ENCODE measurements around the gene HEY2.
"Not testable (repeated sequence)": the region's sequence is repeated elsewhere in the genome, so short reads cannot be mapped to it uniquely, and the experiment has no call there.

The HEY2 gene

DNA sequence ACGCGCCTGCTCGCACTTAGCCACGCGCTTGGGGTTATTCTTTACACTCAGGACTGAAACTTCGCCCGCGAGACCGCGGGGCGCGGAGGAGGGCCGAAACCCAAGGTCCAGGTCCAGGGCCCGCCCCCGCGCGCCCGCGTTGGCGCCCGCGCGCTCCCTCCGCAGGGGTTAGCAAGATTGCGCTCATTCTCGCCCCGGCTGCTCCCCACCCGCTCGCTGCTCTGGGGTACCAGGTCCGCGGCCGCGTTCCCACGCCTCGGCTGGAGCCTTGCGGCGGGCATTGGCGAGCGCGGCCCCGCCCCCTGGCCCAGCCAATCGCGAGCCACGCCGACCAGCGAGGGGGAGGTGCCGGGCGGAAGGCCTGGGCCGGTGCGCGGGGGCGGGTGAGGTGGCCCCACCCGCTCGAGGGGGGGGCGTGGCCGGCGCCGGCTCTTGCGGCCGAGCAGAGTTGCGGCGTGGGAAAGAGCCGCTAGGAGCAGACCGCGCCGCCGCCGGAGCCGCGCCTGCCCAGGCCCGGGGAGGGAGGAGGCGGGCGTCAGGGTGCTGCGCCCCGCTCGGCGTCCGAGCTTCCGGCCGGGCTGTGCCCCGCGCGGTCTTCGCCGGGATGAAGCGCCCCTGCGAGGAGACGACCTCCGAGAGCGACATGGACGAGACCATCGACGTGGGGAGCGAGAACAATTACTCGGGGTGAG, at the start of gene HEY2:
TSS of gene HEY2 (plus strand) at position 460 of the 692 bp plus-strand sequence. CDS start at position 605, 145 bp downstream.
- DNase-seq, result peak; percentile 94

DNA sequence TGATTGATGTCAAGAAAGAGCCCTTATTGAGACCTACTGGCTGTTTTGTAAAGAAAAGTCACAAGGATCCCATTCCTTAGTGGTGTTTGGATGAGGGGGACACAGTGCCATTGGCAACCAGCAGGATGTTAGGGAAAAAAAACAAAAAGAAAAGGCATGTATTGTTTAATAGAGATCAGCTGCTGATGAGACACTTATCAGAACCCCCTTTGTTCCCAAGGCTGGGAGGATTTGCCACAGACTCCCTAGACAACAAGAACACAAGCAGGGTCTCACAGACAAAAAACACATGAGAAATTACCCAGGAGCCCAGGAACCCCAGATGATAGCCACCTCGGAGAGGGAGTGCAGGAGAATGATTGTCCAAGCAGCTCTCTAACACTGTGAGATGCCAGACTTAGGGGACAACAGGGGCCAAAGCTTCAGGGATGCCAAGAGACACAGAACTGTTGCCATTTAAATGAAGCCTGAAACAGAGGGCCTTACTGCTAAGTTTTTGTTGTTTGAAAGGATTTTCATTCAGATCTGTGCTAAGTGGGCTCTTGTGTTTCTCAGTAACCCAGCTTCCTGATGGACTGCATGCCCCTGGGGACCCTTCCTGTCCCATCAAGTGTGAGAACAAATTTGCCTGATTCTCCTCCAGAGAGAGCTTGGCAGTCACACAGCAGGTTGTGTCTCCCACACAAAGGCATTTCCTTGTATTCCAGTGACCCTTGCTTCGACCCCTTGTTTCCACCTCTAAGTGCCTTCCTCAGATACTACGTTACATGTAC, 48.7 kb upstream of the HEY2 start:
- DNase-seq, result no peak

DNA sequence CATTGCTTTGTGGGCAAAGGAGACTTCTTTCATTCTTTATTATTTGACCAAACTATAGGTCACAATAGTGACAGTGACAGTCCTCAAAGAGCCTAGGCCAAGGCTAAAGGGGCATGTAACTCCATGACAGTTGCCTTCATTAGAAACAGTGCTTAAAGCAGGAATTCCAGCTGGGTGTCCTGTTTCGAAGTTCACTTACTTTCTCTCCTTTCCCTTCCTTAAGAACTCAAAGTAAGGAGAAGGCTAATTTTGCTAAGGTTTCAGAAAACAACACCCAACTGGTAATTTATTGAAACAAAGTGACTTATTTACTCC, 48.1 kb upstream of the HEY2 start:
- DNase-seq, result no peak

DNA sequence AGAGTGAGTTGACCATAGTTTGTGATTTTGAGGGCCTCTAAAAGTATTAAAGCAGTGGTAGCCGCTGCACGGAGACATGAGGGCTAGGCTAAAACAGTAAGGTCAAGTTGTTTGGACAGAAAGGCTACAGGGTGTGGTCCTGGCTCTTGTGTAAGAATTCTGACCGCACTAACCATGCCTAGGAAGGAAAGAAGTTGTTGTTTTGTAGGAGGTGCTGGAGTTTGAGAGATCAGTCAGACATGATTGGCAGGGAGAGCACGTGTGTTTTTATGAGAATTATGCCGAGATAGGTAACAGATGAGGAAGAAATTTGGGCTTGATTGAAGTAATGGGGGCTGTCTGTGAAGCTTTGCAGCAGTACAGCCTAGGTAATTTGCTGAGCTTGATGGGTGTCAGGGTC, 45.5 kb upstream of the HEY2 start:
- not testable (repeated sequence) for DNase-seq

DNA sequence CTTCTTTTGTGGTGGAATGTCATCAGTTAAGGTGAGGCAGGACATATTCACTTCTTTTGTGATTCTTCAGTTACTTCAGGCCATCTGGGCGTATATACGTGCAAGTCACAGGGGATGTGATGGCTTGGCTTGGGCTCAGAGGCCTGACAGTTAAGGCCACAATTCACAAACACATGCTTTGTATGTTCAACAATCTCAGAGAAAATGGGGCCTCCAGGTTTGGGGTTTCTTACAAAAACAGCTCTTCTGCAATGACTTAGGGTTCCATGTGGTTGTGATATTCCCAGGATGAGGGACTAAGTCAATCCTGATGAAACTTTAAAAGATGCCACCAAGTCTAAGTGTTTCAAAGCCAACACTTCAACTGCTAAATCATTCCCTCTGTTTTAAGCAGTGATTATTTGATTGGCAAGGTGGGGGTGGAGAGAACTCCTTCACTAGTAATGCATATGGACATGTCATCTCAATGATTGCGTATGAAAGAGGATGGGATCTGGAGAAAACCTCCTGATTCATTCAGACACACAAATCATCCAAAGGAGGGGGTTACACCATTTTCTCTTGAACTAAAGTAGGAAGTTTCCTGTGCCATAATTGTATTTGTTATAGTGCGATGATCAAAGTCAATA, 41.7 kb upstream of the HEY2 start:
- DNase-seq, result no peak

DNA sequence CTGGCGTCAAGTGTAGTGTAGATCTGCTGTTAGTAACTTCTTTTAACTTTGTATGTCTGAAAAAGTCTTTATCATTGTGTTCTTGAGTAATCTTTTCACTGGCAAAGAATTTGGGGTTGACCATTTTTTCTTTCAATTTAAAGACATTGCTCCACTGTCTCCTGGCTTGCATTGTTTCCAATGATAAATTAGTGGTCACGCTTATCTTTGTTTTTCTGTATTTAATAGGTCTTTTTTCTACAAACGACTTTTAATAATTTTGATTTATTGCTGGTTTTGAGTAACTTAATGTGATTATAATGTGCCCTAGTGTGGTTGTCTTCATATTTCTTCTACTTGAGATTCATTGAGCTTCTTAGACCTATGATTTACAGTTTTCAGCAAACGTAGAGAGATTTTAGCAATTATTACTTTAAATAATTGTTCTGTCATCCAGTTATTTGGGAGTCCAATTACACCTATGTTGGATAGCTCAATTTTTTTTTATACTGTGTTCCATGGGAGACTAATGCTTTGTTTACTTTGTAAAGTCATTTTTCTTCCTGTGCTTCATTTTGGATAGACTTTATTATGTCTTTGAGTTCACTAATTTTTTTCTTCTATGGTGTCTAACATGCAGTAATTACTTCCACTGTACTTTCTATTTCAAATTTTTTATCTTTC, 38.3 kb upstream of the HEY2 start:
- DNase-seq, result no peak

DNA sequence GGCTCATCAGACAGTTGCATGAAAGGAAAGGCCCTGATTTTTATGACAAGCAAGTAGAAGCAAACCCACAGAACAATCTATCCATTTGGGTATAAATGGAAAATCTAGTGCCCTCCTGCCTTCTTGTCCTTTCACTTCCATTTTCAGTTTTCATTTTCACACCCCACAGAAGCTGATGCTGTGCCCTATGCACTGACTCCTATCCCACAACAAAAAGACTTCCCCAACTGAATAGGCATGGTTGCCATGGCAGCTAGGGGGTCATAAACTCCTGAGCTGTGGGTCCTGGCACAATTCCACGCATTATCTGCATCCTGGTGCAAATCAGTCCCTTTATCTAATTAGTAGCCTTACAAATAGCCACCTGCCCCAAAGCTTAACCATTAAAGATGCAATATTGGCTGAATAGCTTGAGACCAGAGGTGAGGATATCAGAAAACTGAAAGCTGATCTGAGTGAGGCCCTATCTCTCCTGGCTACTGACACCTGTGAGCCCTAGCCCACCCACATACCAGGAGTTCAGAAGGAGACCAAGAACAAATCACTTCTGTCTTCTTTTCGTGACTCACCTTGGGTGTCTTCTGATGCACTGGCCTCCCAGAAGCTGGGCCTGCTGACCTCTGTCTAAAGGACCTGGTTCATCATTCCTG, 34.9 kb upstream of the HEY2 start:
- DNase-seq, result no peak

DNA sequence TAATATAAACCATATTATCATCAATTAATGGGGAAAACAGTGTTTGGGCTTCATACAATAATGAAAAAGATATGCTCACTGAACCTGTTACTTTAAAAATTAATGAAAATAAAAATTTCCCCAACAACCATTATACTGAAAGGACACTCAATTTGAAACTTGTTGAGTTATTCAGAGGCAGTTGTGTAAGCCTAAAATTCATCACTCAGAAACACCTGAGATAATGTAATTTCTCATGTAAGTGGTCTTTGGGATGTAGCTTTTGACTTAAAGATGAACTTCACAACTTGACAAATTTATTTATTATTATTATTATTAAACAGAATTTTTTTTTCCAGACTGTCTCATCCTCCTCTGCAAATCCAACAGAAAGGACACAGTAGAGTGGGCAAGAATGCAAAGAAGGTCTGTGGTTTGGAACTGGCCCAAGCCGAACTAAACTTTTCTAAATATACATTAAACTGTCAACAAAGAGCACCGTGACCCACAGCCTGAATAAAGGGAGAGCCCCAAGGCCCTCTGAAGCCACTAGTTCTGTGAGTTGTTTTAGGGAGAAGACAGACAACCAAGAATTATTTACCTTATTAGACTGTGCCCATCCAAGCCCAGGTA, 32.2 kb upstream of the HEY2 start:
- no peak for DNase-seq

DNA sequence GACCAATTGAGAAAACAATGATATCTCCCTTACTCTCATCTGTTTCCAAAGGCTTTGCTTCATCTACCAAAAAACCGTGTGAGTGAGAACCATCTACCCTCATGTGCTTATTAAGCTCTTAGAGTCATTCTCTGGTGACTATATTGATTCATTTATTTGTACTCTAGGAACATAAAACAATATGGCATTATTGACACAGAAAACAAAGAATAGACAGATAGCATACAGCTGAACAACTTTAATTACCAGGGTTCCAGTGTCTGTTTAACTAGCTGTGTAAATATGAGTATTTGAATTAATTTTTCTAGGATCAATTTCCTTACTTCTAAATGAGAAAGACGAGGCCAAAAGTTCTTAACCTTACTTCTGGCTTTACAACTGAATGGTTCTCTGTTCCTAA, 31.3 kb upstream of the HEY2 start:
- DNase-seq, result no peak

DNA sequence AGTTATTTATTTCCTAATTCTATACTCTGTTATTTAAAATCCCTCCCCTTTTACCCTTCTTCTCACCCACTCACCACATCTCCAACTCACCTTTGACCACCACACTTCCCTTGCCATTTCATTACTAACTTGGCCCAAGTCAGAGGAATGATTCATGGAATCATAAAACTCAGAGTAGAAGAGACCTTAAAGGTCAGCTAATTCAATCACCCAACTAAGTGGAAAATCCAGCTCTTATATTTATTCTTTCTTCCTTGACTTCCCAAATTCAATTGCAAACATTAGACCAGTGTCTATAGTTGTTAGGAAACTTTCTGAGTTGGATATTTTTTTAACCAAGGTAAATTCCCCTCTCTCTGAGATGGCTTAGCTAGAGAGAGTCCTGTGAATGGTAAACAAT, 26.5 kb upstream of the HEY2 start:
- DNase-seq, result no peak

DNA sequence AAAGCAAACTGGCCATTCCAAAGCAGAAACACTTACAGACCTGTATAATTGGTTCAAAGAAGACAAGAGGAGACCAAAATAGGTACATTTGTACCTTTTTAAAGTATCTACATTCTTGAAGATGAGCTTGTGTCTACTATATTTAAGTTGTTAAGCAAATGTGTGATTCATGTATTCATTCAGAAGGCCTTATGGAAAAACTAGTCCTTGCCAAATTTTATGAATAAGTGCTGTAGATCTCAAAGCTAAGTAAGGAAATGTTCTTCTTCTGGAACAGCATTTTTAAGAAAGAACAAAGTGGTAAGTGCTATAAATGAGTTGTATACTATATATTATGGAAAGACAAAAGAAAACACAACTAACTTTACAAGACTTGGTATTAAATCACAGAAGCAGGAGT, 22.2 kb upstream of the HEY2 start:
- DNase-seq, result no peak

DNA sequence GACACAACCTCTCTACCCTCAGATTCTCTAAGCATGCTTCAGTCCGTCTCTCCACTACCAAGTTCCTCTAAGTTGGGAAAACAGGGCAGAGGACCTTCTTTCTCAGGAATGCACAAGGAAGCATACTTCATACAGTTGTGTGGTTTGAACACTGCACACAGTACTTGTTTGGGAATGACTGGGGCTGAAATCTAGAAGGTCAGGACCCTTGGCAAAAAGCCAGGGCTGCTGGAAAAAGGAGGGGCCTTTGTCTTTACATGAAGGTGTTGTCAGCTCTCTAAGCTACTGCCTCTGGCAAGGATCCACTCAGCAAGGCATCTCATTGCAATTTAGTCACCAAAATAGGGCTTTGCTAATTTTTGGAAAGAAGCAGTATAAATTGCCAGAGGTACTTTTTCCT, 20.7 kb upstream of the HEY2 start:
- no peak for DNase-seq

DNA sequence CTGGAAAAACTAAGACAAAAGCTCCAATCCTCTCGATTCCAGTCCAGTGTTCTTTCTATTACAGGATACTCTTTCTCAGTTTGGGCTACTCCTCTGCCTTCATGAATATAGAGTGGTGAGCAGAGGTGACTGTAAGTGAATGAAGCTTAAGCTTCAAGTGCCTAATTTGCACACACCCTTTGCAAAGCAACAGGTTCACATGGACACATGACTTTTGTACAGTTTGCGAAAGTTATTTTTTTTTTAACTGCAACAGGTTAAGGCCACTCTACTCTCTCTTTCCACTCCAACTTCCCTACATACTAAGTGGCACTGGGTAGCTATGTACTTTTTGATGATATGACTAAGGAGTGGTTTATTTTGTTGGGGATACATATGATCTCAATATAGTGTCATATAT, 19.4 kb upstream of the HEY2 start:
- DNase-seq, result no peak

DNA sequence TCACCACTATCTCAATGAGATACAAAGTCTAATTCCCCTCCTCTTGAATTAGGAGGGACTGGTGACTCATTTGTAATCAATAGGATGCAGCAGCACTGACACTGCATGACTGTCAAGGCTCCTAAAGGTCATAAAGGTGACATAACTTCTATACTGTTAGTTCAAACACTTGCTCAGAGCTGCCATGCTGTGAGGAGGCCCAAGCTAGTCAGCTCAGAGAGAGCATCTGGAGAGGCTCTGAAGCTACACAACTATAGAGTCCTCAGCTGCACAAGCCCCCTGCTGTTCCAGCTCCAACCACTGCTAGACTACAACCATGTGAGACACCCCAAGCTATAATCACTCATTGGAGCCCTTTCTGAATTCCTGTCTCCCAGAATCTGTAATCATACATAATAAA, 17.0 kb upstream of the HEY2 start:
- DNase-seq, result no peak

DNA sequence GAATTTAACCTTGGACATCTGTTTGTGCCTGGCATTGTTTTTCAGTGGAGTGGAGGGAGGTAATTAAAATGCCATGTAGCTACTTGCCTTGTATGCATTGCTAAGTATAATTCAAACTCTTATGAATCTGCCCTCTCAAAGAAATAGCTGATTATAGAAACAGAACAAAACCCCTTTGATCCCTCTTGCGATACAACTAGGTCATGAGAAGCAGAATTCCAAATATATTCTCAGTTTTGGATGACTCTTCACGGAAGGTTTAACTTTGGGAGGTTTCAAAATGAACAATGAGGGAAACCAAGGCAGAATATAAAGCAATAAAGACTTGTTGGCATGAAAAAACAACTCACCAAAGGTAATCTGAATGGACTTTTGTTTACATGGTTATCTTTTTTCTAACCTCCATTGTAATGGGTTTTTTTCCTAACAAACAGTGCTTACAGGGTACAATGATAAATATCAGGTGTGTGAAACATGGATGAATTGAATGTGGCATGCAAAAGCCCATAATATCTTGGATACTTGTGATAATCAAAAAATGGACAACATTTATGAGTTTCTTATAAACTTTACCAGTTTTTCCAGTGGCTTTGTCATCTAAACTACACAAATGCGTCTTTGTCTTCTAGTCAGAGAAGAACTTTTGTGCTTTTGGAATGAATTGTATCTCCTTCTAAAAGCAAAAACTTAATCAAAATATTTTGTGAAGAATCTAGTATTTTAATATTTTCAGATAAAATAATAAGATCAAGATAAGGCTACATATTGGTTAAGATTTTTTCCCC, 15.7 kb upstream of the HEY2 start:
- no peak for DNase-seq

DNA sequence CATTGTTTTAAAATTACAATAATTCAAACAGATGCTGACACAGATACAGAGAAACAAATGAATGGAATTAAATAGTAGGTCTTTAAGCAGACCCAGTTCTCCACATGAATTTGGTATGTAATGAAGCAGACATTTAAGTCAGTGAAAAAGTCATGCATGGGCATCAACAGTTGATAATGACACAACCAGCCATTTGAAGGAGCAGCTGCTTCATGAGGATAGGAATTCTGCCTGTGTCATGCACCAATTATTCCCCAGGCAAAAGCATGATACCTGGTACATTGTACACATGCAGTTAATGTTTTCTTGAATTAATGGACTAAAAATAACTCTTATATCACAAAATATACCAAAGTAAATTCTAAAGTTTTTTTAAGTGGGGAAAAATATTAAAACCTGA, 11.2 kb upstream of the HEY2 start:
- no peak for DNase-seq

DNA sequence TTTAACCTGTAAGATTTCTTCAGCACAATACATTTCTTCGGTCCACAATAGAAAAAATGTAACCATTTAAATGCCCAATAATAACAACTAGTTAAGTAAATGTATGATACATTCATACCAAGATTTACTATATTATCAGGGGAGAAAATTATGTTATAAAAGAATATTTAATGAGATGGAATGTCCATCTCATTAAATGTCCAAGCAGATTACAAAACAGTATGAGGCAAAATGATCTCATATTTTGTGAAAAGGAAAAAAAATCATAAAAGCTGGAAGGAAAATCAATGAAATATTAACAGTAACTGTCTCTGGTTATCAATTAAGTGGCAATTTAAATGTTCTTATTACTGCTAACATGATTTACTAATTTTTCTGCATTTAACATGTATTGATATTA, 10.1 kb upstream of the HEY2 start:
- no peak for DNase-seq

DNA sequence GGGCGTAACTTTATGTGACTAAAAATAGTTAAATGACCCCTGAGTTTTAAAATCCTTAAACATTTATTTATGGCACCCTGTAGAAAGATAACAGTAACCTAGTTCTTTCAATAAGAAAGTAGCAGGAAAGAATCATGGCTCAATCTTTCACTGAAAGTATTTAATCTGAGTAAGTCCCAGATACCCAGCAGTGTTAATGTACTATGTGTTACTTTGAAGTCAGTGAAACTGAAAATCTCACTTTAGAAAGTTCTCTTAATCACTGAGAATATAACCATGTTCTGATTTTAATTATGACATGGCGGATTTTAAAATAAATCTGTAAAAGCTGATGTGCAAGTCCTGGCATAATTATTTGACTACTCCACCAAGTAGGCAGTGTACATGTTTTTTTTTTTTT, 8.1 kb upstream of the HEY2 start:
- DNase-seq, result no peak

DNA sequence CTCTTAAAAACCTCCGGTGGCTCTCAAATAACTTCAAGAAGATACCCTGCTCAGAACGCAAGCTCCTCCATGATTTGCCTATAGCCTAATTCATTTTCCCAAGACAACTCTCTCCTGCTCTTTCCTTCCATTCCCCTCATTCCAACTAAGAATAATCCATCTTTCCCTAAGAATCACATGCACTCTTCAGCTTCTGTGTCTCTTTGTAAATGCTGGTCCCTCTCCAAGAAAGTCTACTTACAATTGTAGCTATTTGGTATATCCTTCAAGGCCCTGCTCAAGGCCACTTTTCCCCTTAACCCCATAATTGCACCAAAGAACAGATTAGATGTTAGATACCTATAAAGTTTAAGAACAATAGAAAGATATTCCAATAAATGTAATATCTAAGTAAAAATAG, 7.4 kb upstream of the HEY2 start:
- DNase-seq, result no peak

DNA sequence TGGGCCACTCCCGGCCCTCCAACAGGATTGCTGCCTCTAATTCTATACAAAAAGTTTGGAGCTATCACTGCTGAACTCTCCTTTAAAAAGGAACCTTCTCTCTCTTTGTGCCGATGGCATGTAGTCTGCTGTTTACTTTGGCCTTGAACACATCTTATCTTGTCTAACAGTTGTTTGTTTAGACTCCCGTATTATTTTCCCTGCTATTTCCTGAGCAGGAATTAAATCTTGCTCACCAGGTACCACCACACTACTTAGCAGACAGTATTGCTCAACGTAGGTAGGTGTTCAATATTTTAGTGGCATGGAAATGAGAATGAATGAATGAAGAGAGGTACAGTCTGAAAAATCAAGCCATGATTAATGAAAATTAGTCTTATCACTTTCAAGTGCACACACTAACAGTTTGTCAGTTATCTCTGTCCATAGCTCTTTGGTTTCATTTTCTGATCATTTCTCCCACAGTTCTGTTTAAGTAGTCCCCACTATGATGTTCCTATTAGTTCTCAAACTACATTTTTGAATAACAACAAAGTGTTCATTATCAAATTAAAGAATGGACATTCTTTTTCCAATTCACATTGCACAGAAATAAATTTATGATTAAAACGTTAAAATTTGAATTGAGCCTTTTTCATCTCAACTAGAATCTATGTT, 6.8 kb upstream of the HEY2 start:
- DNase-seq, result no peak

DNA sequence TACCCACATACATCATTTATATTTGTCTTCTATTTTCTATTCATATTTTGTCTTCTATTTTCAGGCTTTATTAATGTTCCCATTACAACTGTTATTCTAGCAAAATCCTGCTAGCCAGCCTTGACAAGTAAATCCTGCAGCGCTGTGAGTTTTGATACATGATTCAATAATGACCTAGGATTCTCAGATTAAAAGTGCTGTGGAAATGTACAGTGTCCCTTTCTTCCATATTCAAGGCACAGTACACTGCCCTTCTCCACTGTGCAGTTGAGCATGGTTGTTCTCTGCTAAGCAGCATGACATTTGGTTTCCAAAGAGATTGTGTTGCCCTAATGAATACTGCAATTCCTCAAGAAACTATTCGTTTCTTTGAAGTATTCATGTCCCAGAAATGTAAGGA, 5.8 kb upstream of the HEY2 start:
- DNase-seq, result no peak

Measured in right forelimb (tissue), 1 donor.